ENCODE measurements around the gene ASB1.

Gene ASB1

DNA sequence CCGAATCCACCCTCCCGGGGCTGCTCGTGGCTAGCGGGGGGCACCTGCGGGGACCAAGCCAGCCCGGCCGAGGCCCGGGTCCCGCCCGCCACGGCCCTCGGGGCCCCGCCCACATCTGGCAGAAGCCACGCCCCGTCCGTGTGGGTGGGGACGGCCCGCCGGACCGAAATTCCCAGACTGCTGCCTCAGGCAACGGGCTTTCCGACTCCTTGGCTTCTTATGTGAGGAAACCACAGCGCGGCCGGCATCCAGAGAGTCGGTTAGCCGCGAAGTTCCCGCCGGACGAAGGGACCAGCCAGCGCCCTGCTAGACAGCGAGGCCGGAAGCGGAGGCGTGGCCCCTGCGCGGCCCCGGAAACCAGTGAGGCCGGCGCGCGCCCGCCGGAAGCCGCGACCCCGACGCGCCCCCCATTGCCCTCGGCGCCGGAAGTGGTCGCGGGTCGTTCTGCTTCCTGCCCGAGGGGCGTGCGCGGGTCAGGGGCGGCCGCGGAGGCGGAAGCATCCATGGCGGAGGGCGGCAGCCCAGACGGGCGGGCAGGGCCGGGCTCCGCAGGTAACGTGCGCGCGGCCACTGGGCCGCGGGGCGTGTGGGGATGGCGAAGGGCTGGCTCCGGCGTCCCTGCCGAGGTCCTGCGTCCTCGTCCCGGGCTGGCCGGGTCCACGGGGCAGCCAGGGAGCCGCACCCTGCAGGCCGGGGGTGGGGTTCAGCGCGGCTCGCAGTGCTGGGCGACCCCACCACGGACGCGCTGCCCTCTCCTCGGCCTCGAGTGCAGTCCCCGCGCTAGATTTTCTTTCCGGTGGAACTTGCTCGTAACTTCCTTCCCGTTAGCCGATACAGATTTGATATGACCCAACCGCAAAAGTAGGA is at the start of gene ASB1:
TSS of gene ASB1 (plus strand) at position 360 of the 867 bp plus-strand sequence. CDS start at position 504, 144 bp downstream.
- peak; percentile 59 to 72 for DNase-seq (ENCODE audit: low read depth in 1 of 2, low spot score in 1 of 2)

- DNase-seq (ENCODE audit: low read depth in 1 of 2, low spot score in 1 of 2) = no peak
Observed at GRCh38 chr2:238378230-238379095, 48.3 kb upstream of the ASB1 start.

DNA sequence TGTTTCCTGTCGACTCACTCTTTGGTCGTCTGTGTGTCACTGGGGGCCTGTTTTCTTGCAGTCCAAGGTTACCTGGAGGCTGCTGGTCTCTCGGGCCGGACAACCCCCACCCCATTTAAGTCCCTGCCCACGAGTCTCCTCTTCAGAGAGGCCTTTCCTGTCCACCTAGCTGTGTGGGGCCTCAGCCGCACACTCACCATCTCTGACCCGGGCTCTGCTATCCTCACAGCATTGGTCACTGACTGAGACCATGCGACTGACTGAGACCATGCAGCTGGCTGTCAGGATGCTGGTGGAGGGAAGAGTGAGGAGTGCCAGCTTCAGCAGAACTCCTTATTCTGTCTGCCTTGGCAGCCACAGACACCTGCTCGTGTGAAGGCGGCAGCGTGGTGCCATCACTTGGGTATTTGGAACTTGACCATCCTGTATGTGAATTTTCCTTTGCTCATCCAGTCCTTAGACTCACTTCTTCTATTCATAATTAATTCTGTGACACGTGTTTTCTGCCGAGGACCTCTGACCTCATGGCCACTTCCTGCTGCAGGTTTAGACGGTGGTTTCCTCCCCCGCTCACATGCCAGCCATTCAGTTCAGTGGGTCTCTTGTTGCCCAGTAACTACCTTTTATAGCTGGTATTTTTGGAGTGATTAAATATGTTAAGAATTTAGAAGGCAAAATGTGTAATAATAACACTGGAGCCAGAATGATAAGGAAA is 47.5 kb upstream of the ASB1 start:
- DNase-seq (ENCODE audit: low read depth in 1 of 2, low spot score in 1 of 2) = no peak

DNA sequence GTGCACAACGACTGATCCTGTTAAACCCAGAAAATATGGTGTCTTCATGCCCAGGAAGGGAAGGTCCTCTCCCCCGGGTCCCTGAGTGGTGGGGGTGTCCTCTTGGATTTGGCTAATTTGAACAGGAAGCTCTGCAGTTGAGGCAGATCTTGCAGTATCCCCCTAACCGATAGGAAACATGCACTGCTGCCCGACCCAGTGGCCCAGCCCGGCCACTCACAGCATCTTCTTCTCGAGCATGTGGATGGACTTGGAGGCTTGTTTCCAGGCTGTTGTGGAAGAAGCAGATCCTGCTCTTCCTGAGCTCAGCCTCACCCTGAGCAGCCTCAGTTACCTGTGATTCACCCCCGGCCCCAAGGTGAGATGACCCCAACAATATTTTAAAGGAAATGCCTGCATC is 46.4 kb upstream of the ASB1 start:
- no peak for DNase-seq (ENCODE audit: low read depth in 1 of 2, low spot score in 1 of 2)

DNA sequence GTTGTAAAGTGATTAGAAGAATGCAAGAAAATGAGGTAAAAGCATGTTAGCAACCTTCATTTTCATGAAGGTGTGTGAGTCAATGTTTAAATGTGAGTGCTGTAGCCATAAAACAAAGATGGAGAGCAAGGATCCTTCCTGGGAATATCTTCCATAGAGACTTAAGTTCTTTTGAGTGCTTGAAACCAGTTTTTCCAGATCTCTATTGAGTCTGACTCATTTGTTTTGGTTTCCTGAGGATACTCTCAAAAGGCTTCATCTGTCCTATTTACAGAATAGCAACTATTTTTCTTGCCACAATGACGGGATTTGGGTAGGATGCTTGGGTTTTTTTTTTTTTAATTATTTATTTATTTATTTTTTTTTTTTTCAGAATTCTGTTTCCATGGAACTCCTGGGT is 45.9 kb upstream of the ASB1 start:
- no peak for DNase-seq (ENCODE audit: low read depth in 1 of 2, low spot score in 1 of 2)

DNA sequence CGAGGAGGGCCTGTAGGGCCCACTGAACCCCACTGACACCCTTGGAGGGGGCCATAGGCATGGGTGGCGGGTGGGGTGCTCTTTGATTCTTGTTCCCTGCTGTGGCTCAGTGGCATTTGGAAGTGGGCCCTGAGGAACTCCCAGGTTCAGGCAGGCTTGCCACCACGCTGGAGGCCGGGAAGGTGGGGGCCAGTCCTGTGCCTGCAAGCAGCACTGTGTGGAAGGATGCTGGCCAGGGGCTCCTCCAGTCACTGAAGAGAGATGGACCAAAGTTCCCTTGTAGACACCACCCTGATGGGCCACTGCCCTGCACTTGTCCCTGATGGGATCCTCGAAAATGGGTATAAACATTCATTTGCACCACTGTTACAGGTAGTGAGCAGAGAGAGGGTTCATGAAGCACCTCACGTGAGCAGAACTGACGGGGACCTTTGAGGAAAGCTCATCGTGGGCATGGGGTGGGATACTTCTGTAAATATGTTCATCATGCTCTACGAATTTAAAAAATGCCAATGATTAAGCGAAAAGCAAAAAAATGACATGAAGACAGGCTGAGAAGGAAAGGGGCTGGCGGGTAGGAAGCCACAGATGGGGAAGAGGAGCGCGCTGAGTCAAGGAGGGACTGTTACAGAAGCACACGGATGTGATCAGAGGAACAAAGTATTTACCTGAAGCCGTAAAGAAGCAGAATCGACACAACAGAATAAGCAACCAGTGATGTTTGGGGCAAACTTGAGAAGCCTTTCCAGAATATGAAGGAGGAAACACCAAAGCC is 45.2 kb upstream of the ASB1 start:
- DNase-seq (ENCODE audit: low read depth in 1 of 2, low spot score in 1 of 2) = no peak

DNA sequence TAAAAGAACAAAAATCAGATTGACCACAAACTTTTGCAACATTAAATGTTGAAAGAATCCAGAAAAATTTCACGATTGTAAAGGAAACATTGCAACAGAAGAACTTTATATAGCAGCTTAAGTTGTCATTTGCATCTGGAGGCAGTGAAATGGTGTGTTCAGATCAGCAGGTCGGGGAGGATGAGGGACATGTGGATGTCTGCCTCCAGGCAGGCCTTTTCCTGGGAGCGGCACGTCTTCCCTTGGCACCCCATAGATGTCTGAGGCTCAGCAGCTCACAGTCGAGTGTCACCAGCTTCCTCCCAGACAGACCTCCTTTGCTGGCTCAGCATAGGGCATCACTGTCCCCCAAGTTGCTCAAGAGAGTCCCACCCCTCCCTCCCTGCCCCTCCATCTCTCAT is 44.3 kb upstream of the ASB1 start:
- DNase-seq (ENCODE audit: low read depth in 1 of 2, low spot score in 1 of 2) = no peak

GRCh38 chr2:238383135-238383534 is 43.6 kb upstream of the ASB1 start:
- no peak for DNase-seq (ENCODE audit: low read depth in 1 of 2, low spot score in 1 of 2)

- no peak for DNase-seq (ENCODE audit: low read depth in 1 of 2, low spot score in 1 of 2)
Observed at GRCh38 chr2:238383743-238384380, 42.9 kb upstream of the ASB1 start.

DNA sequence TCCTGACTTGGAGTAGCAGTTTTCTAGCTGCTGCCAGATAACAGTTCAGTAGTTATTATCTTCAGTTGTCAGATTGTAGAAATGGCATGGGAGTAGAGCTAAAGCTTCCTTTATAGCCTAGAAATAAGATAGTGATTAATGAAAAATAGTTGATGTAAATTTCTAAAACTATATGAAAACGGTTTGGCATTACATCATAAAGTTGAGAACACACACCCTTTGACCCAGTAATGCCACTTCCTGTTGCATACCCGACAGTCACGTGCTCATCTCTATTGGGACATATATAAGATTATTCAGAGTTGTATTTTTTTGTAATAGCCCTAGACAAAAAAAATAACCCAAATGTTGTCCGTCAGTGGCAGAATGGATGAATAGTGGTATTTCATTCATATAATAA is 39.4 kb upstream of the ASB1 start:
- DNase-seq (ENCODE audit: low read depth in 1 of 2, low spot score in 1 of 2) = no peak

- no peak for DNase-seq (ENCODE audit: low read depth in 1 of 2, low spot score in 1 of 2)
Observed at GRCh38 chr2:238388794-238389193, 37.9 kb upstream of the ASB1 start.

DNA sequence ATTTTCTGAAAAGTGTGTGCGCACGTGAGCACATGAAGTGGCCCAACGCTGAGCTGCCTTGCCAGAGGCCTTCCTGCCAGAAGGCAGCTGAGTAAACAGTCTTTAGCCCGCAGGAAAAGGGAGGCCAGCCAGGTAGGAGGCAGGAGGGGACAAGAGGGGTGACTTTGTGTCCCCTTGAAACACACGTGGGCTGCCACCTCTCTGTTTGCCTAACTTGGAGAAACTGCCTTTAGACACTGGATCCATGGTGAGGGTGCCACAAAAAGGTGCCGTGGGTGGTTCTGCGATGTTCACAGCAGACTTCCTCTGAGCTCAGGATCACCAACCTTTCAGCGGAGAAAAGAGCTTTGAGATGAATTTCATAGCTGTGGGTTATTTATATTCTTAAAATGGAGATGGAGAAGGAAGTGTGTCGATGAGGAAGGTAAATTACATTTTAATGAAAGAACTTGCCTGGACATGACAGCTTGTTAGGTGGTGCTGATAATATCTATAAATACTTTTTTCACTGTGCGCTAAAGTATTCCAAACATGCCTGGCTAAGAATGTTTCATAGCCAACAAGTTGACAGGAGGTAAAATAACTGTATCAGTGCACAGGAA is 36.6 kb upstream of the ASB1 start:
- DNase-seq (ENCODE audit: low read depth in 1 of 2, low spot score in 1 of 2) = no peak

GRCh38 chr2:238391042-238391689 is 35.6 kb upstream of the ASB1 start:
- no peak for DNase-seq (ENCODE audit: low read depth in 1 of 2, low spot score in 1 of 2)

DNA sequence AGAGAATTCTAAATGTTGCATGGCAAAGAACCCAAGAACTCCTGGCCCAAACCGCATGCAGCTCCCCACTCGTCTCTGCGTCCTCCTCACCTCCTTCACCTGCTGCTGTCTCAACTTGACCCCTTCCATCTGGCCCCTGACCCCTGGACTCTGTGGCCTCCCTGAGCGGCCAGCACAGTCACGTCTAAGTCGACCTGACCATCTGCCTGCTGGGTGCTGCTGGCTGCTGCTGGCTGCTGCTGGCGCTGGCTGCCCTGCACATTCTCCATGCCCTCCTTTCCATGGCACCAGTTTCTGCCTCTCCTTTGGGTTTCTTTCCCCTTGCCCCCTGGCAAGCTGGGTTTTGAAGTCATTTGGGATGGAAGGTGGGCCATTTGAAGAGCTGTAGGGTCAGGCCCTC is 30.1 kb upstream of the ASB1 start:
- DNase-seq (ENCODE audit: low read depth in 1 of 2, low spot score in 1 of 2) = no peak

GRCh38 chr2:238397356-238397755 is 29.4 kb upstream of the ASB1 start:
- no peak for DNase-seq (ENCODE audit: low read depth in 1 of 2, low spot score in 1 of 2)

DNA sequence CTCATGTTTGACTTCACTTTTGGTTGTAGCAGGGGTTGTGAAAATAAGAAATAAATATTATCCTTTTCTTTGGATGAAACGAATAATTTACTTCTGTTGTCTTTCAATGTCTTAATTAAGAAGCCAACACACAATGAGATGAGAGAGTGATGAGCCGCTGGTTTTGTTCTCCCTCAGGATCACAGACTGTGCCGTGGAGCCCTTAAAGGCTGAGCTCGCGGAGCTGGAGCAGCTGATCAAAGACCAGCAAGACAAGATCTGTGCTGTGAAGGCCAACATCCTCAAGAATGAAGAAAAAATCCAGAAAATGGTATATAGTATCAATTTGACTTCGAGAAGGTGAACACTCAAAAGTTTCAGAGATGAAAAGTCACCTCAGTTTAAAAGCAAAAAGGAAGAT is 28.1 kb upstream of the ASB1 start:
- no peak for DNase-seq (ENCODE audit: low read depth in 1 of 2, low spot score in 1 of 2)

GRCh38 chr2:238399094-238399493 is 27.6 kb upstream of the ASB1 start:
- no peak for DNase-seq (ENCODE audit: low read depth in 1 of 2, low spot score in 1 of 2)

DNA sequence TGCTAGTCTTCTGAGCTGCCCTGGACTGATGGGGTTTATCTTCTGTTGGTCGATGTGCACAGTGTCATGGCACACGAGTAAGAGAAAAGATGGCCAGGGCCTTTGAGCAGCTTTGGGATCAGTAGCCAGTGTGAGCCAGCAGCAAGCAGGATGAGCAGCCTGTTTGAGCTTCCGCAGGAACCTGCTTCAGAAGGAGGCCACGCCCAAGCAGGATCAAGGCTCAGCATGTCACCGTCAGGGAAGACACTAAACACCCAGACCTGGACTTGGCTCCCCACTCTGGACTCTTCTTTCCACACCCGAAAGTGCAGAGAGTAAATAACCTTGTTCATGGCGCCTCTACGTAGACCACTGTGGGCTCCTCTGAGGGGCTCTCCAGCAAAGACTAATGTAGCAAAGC is 25.2 kb upstream of the ASB1 start:
- no peak for DNase-seq (ENCODE audit: low read depth in 1 of 2, low spot score in 1 of 2)

GRCh38 chr2:238403632-238404405 is 22.9 kb upstream of the ASB1 start:
- DNase-seq (ENCODE audit: low read depth in 1 of 2, low spot score in 1 of 2) = no peak

Measured in activated T-helper 1 cell treated with anti-CD3 and anti-CD28 coated beads, Interleukin-2, amount 50 U/mL, for 16 hours (primary cell).